WERI-Rb-1 (cell line): ENCODE results near the gene VCL.
"Not testable (repeated sequence)": the region's sequence is repeated elsewhere in the genome, so short reads cannot be mapped to it uniquely, and the experiment has no call there.

Source experiments
- DNase-seq: peaks from one replicate; pipeline ENCODE4 v3.0.0-alpha.2; 2020
- H3K27ac ChIP-seq: fragments of 250-450 bp; sonication (Bioruptor Pico); 2 replicates; pipeline ENCODE4 v1.5.1; 2020; ENCODE audit warnings: mild to moderate bottlenecking, moderate library complexity
- H3K27me3 ChIP-seq: fragments of 250-450 bp; sonication (Bioruptor Pico); 2 replicates; pipeline ENCODE4 v1.5.1; 2021; ENCODE audit warnings: mild to moderate bottlenecking, low read depth, moderate library complexity; ENCODE audit not compliant: insufficient read depth, severe bottlenecking
- H3K36me3 ChIP-seq: fragments of 250-450 bp; sonication (Bioruptor Pico); 2 replicates; pipeline ENCODE4 v1.5.1; 2020; ENCODE audit warnings: mild to moderate bottlenecking, moderate library complexity
- H3K4me3 ChIP-seq: 2 replicates; pipeline ENCODE4 v1.5.1; 2011; ENCODE audit warnings: low read depth, mild to moderate bottlenecking, control low read depth, low read length
- H3K9me3 ChIP-seq: fragments of 250-450 bp; sonication (Bioruptor Pico); 2 replicates; pipeline ENCODE4 v1.5.1; 2021; ENCODE audit warnings: mild to moderate bottlenecking, moderate library complexity; ENCODE audit not compliant: severe bottlenecking
- CTCF ChIP-seq: IDR thresholded peaks from 2 replicates; pipeline ENCODE4 v1.5.1; 2011; ENCODE audit warnings: low read depth, mild to moderate bottlenecking, control low read depth, inconsistent platforms, low read length

Gene VCL

GRCh38 chr10:74133923-74134820 is 136.3 kb downstream of the VCL start:
- TF ChIP-seq CTCF = no peak

GRCh38 chr10:74135452-74135851 is 137.5 kb downstream of the VCL start:
- no peaks in the 10 kb centered on the region for H3K27me3 ChIP-seq
- peaks cover 74% of the 10 kb centered on the region for H3K36me3 ChIP-seq
- no peak for DNase-seq
- no peak overlapping the region for H3K27ac ChIP-seq
- H3K4me3 ChIP-seq = no peak overlapping the region
- no peaks in the 10 kb centered on the region for H3K9me3 ChIP-seq
- no peak for TF ChIP-seq CTCF

More at GRCh38 chr10:74133923-74134820, 136.3 kb downstream of the VCL start:
- DNase-seq = no peak
- Histone ChIP-seq H3K36me3 (peaks cover 86% of the 10 kb centered on the region), H3K27me3 (no peaks in the 10 kb centered on the region), H3K9me3 (no peaks in the 10 kb centered on the region), H3K4me3 (no peak overlapping the region), H3K27ac (no peak overlapping the region)

- peaks cover 49% of the 10 kb centered on the region for H3K36me3 ChIP-seq
- H3K27ac ChIP-seq = no peak overlapping the region
- no peaks in the 10 kb centered on the region for H3K27me3 ChIP-seq
- DNase-seq = no peak
- no peak overlapping the region for H3K4me3 ChIP-seq
- no peaks in the 10 kb centered on the region for H3K9me3 ChIP-seq
- no peak for TF ChIP-seq CTCF
These were observed 140.1 kb downstream of the VCL start for GRCh38 chr10:74137992-74138391.

GRCh38 chr10:74138596-74138995 is 140.7 kb downstream of the VCL start:
- H3K4me3 ChIP-seq, DNase-seq, H3K27me3 ChIP-seq, H3K27ac ChIP-seq, H3K9me3 ChIP-seq: not testable (repeated sequence)
- H3K36me3 ChIP-seq = peaks cover 43% of the 10 kb centered on the region

GRCh38 chr10:74139981-74140380 is 142.1 kb downstream of the VCL start:
- DNase-seq = no peak
- no peak for TF ChIP-seq CTCF
- peaks cover 35% of the 10 kb centered on the region for H3K36me3 ChIP-seq

GRCh38 chr10:74140553-74140952 is 142.6 kb downstream of the VCL start:
- DNase-seq = no peak
- TF ChIP-seq CTCF = no peak
- Histone ChIP-seq H3K27ac (no peak overlapping the region), H3K9me3 (no peaks in the 10 kb centered on the region), H3K4me3 (no peak overlapping the region), H3K36me3 (peaks cover 31% of the 10 kb centered on the region), H3K27me3 (no peaks in the 10 kb centered on the region)

More at GRCh38 chr10:74139981-74140380, 142.1 kb downstream of the VCL start:
- no peaks in the 10 kb centered on the region for H3K9me3 ChIP-seq
- no peak overlapping the region for H3K4me3 ChIP-seq
- H3K27ac ChIP-seq = no peak overlapping the region
- no peaks in the 10 kb centered on the region for H3K27me3 ChIP-seq
